ENCODE measurements around the gene SFXN3.

SFXN3 gene

DNA sequence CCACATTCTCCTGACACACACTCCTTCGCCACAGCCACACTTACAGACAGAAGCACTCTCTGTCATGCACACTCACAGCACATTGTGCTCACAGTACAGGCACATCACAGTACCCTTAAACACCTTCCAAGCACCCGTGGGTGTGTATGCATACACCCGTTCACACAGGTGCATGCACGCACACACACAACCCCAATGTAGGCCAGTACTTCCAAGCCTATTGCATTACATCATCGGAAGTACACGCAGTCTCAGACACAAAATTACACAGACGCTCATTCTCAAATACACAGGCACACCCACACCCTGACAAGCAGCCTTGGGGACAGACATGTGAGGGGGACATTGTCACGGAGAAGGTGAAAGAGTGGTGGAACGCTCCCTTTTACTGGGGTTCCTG lies 41.9 kb downstream of the SFXN3 start:
- TF ChIP-seq, protein P1, sequence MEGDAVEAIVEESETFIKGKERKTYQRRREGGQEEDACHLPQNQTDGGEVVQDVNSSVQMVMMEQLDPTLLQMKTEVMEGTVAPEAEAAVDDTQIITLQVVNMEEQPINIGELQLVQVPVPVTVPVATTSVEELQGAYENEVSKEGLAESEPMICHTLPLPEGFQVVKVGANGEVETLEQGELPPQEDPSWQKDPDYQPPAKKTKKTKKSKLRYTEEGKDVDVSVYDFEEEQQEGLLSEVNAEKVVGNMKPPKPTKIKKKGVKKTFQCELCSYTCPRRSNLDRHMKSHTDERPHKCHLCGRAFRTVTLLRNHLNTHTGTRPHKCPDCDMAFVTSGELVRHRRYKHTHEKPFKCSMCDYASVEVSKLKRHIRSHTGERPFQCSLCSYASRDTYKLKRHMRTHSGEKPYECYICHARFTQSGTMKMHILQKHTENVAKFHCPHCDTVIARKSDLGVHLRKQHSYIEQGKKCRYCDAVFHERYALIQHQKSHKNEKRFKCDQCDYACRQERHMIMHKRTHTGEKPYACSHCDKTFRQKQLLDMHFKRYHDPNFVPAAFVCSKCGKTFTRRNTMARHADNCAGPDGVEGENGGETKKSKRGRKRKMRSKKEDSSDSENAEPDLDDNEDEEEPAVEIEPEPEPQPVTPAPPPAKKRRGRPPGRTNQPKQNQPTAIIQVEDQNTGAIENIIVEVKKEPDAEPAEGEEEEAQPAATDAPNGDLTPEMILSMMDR (IDR thresholded peaks at IDR 0.05; ENCODE audit: unreplicated experiment in 3 of 3): no peak
- Mint-ChIP-seq H3K4me1 (peaks cover 21% of the 10 kb centered on the region), H3K9me3 (no peaks in the 10 kb centered on the region), H3K27ac (peak overlapping the region in 1 of 3 experiments; percentile 85), H3K4me3 (no peak overlapping the region), H3K36me3 (ENCODE audit: low read depth) (no peaks in the 10 kb centered on the region), H3K27me3 (ENCODE audit: low read depth) (peaks cover 61% of the 10 kb centered on the region)

DNA sequence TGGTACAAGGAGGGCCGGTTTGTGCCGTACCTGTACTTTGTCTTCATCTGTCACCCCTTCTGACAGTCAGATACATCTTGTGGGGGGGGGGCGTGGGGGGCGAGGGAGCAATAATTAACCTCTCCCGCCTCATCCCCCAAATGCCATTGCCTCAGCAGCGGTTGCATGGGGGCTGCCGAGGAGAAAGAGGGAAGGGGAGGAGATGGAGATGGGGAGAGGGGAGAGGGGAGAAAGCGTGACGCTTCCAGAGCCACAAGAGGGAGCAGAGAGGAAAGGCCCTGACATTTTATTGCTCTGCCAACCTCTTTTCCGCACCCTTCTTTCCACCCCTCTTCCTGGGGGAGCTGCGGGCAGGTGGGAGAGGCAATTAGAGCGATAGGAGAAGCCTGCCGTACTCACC lies 42.6 kb downstream of the SFXN3 start:
- H3K36me3 Mint-ChIP-seq (ENCODE audit: low read depth): no peaks in the 10 kb centered on the region
- peaks cover 20% of the 10 kb centered on the region for H3K4me1 Mint-ChIP-seq
- H3K9me3 Mint-ChIP-seq: no peaks in the 10 kb centered on the region
- TF ChIP-seq, protein P1 (IDR thresholded peaks at IDR 0.05; ENCODE audit: unreplicated experiment in 3 of 3): no peak
- H3K27ac Mint-ChIP-seq: no peak overlapping the region
- no peak overlapping the region for H3K4me3 Mint-ChIP-seq
- peaks cover 67% of the 10 kb centered on the region for H3K27me3 Mint-ChIP-seq (ENCODE audit: low read depth)

DNA sequence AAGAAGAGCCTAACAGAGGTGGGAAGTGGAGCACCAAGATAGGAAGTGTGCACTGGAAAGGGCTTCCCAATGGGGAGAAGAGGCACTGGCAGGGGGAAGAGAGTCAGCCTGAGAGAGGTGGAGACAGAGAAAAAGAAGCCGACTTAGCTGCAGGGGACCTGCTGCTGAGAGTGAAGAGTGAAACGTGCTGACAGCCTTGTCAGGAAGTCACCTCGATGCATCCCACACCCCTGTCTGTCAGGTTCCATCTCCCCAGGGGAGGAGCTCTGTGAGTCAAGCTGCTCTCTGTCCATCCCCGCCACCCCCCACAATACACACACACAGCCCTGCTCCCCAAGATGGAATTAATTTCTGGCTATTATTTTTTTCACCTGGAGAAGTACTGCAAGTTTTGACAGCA lies 44.7 kb downstream of the SFXN3 start:
- H3K4me3 Mint-ChIP-seq: no peak overlapping the region
- no peak overlapping the region for H3K27ac Mint-ChIP-seq

DNA sequence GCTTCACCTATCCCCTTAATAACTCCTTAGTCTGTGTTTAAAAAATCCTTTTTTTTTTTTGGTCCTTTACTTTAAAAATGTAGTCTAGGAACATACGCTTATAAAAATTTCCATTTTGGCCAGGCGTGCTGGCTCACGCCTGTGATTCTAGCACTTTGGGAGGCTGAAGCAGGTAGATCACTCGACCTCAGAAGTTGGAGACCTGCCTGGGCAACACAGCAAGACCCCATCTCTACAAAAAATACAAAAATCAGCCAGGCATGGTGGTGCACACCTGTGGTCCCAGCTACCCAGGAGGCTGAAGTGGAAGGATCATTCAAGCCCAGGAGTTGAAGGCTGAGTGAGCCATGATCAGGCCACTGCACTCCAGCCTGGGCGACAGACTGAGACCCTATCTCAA lies 45.6 kb downstream of the SFXN3 start:
- no peak overlapping the region for H3K27ac Mint-ChIP-seq
- peaks cover 86% of the 10 kb centered on the region for H3K27me3 Mint-ChIP-seq (ENCODE audit: low read depth)
- no peak overlapping the region for H3K4me3 Mint-ChIP-seq
- TF ChIP-seq, protein P1 (IDR thresholded peaks at IDR 0.05; ENCODE audit: unreplicated experiment in 3 of 3): no peak
- H3K4me1 Mint-ChIP-seq: peaks cover 16% of the 10 kb centered on the region
- no peaks in the 10 kb centered on the region for H3K36me3 Mint-ChIP-seq (ENCODE audit: low read depth)
- H3K9me3 Mint-ChIP-seq: no peaks in the 10 kb centered on the region

More for the DNA sequence above, 44.7 kb downstream of the SFXN3 start:
- Mint-ChIP-seq H3K36me3 (ENCODE audit: low read depth) (no peaks in the 10 kb centered on the region), H3K4me1 (peaks cover 20% of the 10 kb centered on the region), H3K9me3 (no peaks in the 10 kb centered on the region), H3K27me3 (ENCODE audit: low read depth) (peaks cover 86% of the 10 kb centered on the region)
- TF ChIP-seq, protein P1 (IDR thresholded peaks at IDR 0.05; ENCODE audit: unreplicated experiment in 3 of 3): no peak

DNA sequence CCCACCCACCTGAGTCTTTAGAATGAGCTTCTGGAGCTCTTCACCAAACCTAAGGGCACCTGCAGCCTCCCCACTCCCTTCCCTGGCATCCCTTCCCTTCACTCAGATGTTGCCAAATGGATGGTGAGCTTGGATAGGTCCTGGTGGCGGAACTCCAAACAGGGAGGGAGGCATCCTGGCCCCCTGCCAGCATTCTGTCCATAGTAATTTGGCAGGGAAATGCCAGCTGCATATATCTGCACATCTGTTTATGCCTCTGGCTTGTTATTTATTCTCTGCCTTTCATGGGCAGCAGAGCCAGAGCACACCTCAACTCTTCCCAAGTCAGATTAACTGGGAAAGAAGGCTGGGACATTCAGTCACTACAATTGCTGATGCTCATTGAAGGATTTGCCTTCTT lies 48.8 kb downstream of the SFXN3 start:
- Mint-ChIP-seq H3K27me3 (ENCODE audit: low read depth) (peaks cover 85% of the 10 kb centered on the region), H3K9me3 (no peaks in the 10 kb centered on the region), H3K4me3 (no peak overlapping the region), H3K4me1 (no peaks in the 10 kb centered on the region), H3K36me3 (ENCODE audit: low read depth) (no peaks in the 10 kb centered on the region), H3K27ac (no peak overlapping the region)
- TF ChIP-seq, protein P1 (IDR thresholded peaks at IDR 0.05; ENCODE audit: unreplicated experiment in 3 of 3): no peak

Measured in nephron (organoid).